Fibroblast of lung (primary cell): ENCODE measurements around the gene TMPRSS3.

ENCODE experiments used
- EZH2 ChIP-seq: IDR thresholded peaks from 2 replicates; pipeline ENCODE4 v1.5.1; 2012; ENCODE audit warnings: low read length, control low read depth, mild to moderate bottlenecking; ENCODE audit errors: missing control alignments
- TF ChIP-seq, protein P1 (sequence below), 2 donors: IDR thresholded peaks in 1 of 2; conservative IDR thresholded peaks in 1 of 2; 1 replicate in 1 of 2; 2 replicates in 1 of 2; pipeline ENCODE4 v1.5.1; 2011 to 2012; ENCODE audit warnings: low read length in 2 of 2, control low read depth in 1 of 2, inconsistent platforms in 1 of 2, low read depth in 1 of 2, mild to moderate bottlenecking in 1 of 2

DNA sequence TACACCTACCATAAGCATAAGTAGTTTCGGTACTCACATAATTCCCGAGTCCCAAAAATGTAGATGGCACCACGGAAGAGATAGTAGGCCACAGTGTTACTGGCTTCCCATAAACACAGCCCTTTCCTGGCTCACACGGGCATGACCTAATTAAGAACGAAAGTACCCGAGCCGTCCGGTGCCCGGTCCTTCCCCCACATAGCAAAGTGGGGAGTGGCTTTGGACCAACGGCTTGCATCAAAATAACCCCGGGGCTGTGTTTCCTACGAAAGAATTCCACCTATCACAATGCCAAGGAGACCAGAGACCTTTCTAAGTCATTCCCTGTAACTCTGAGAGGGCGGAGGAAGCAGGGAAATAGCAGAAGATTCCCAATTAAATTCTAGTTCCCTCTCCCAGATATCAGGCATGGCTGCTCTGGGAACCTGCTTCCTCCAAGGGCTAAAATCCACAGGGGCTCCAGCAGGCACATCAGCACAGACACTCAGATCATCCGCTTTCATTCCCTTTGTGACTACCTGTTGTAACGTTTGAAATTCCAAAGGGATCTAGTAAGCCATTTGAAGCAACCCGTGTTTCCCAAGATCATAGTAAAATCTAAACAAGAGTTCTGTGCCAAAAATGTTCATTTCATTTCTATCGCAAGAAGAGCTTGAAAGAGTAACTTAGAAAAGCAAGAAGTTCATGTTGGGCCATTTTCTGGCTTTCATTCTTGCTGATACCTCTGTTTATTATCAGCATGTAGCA is at the start of gene TMPRSS3:
- TF ChIP-seq, protein P1, sequence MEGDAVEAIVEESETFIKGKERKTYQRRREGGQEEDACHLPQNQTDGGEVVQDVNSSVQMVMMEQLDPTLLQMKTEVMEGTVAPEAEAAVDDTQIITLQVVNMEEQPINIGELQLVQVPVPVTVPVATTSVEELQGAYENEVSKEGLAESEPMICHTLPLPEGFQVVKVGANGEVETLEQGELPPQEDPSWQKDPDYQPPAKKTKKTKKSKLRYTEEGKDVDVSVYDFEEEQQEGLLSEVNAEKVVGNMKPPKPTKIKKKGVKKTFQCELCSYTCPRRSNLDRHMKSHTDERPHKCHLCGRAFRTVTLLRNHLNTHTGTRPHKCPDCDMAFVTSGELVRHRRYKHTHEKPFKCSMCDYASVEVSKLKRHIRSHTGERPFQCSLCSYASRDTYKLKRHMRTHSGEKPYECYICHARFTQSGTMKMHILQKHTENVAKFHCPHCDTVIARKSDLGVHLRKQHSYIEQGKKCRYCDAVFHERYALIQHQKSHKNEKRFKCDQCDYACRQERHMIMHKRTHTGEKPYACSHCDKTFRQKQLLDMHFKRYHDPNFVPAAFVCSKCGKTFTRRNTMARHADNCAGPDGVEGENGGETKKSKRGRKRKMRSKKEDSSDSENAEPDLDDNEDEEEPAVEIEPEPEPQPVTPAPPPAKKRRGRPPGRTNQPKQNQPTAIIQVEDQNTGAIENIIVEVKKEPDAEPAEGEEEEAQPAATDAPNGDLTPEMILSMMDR (conservative IDR thresholded peaks at IDR 0.05 in 1 of 2, IDR thresholded peaks at IDR 0.05 in 1 of 2; ENCODE audit: low read depth in 1 of 2, low read length in 2 of 2) = no peak
- TF ChIP-seq EZH2 = no peak
